GM10266 (cell line): ENCODE measurements around the gene MALT1.

Experiments used
- DNase-seq: peaks from one replicate; pipeline ENCODE4 v3.0.0; 2012; ENCODE audit errors: extremely low spot score
- TF ChIP-seq, protein P1 (sequence below): IDR thresholded peaks from 2 replicates; pipeline ENCODE4 v1.5.1; 2012; ENCODE audit warnings: mild to moderate bottlenecking, low read depth; ENCODE audit not compliant: control insufficient read depth, insufficient read depth; ENCODE audit errors: missing control alignments

Gene MALT1

DNA sequence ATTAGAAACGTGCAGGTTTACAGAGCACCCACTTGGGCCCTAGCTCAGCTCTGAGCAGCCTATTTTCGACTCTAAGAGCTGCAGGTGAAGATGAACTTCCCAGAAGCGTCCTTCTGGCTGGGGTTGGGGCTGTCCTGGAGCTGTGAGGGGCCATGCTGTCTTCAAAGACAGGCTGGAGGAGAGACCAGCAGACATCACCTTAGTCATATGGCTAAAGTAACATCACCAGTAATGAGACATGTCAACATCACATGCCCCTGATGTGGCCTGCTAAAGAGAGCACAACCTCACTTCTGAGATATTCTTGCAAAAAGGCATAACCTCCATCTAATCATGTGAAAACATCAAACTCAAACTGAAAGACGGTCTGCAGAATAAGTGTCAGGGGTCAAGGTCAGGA lies 106.2 kb downstream of the MALT1 start:
- TF ChIP-seq, protein P1, sequence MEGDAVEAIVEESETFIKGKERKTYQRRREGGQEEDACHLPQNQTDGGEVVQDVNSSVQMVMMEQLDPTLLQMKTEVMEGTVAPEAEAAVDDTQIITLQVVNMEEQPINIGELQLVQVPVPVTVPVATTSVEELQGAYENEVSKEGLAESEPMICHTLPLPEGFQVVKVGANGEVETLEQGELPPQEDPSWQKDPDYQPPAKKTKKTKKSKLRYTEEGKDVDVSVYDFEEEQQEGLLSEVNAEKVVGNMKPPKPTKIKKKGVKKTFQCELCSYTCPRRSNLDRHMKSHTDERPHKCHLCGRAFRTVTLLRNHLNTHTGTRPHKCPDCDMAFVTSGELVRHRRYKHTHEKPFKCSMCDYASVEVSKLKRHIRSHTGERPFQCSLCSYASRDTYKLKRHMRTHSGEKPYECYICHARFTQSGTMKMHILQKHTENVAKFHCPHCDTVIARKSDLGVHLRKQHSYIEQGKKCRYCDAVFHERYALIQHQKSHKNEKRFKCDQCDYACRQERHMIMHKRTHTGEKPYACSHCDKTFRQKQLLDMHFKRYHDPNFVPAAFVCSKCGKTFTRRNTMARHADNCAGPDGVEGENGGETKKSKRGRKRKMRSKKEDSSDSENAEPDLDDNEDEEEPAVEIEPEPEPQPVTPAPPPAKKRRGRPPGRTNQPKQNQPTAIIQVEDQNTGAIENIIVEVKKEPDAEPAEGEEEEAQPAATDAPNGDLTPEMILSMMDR = no peak
- no peak for DNase-seq

DNA sequence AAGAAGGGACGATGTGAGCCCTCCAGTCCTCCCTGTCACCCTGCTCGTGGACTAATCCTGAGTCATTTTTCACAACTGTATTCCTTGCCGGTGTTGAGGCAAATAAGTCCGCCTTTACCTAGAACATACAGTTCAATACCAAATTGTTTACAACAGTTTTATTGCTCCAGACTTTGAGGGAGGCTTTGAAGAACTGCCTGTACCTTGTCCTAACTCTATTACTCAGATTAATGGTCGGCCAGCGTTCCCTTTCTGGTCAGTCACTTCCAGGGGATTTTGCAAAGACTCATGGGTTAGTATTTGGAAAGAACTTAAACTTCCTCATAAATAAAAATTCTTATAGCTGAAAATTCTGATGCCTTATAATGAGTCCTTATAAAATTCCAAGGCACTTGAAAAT lies 108.3 kb downstream of the MALT1 start:
- no peak for DNase-seq
- TF ChIP-seq, protein P1 = no peak

DNA sequence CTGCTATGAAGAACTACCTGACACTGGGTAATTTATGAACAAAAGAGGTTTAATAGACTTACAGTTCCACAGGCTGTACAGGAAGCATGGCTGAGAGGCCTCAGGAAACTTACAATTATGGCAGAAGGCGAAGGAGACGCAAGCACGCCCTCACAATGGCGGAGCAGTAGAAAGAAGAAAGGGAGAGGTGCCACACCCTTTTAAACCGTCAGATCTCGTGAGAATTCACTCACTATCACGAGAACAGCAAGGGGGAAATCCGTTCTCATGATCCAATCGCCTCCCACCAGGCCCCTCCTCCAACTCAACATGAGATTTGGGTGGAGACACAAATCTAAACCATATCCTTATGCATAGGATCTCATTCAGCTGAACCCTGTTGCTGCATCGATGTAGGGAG lies 108.8 kb downstream of the MALT1 start:
- no peak for DNase-seq
- TF ChIP-seq, protein P1 = no peak

DNA sequence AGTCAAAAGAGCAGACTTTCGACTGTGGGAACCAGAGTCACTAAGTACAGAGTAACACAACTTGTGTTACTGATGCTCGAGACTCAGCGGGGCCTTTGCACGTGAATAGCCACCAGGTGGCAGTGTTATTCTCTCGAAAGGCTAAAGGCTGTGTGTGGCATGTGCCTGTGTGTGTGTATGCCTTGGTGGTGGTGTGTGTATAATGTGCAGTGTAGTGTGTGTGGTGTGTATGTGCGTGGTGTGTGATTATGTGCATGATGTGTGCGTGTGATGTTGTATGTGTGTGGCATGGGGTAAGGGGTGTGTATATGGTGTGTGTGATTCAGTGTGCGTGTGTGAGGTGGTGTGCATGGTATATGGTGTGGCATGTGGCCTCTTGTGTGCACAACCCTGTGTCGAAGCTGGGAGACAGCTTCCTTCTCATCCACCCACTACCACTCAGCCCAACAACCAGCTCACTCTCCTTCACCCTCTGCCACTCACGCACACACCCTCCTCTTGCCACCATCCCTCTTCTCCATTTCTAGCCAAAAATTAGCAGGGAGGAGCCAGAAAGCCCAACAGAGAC lies 110.4 kb downstream of the MALT1 start:
- DNase-seq = peak; percentile 75
- TF ChIP-seq, protein P1 = peak; percentile 93

DNA sequence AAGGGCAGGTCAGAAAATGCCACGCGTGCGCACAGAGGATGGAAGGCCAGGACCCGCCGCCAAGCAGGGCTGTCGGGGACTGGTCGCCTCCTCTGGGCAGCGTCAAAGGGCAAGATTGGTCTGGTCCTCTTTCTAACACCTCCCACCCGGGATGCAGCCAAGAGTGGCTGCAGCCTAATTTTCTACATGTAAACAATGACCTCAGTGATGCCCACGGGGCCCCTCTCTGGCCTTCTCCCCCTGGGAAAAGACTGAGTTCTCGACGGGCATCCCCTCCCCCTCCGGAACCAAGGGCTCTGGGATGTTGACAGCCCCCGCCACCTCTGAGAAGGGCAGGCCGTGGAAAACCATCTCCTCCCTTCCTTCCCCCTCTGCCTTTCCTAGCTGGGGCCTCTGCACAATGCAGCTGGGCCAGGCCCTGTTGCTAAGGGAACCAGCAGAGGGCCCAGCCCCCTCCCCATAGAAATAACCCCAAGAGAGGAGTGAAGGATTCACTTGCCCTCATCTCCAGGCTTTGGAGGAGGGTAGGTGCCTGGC lies 113.4 kb downstream of the MALT1 start:
- TF ChIP-seq, protein P1 = no peak
- DNase-seq = no peak

DNA sequence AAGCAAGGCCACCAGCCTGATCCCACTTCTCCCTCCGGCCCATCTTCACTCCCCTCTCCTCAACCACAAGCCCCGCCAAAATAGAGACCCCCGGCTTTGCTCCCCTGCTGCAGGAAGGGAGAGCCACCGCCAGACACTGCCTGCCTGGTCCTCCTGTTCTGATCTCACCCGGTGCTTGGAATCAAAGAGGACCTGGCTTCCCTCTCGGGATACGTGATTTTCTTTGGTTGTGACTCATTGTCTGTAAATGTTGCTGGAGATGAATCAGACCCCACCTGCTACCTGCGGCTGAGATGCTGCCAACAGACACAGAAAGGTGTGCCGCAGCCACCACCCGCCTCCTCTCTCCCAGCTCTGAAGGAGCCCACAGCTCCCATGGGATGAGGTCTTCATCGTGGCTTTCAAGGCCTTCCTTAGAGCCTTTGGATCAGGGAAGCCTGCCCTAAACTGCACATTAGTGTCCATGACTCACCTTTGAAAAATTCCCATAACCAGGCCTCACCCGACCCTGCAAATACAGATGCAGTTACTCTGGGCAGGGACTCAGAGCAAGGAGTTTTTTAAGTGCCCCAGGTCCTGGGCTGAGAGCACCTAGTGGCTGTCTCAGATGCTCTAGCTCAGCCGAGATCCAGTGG lies 114.0 kb downstream of the MALT1 start:
- TF ChIP-seq, protein P1 = no peak
- no peak for DNase-seq

DNA sequence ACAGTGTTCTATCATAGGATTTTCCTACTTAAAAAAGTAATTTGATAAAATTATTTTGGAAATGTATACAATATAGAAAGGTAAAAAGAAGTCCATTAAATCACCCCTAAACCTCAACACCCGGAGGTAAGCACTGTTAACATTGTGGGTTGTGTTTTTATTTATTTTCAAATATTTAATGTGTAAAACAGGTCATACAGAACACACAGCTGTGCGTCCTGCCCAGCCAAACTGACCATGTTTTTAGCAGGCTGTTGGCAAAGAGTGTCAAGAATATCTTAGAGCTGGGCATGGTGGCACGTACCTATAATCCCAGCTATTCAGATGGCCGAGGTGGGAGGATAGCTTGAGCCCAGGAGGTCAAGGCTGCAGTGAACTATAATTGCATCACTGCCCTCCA lies 114.6 kb downstream of the MALT1 start:
- TF ChIP-seq, protein P1 = no peak
- no peak for DNase-seq
